ENCODE results near the gene ARPC4. TPM values are rescaled to one million over a fixed set of nuclear protein-coding genes. Genes with fewer than 3 reads are reported as not detected.

ARPC4 gene
- total and polyA plus RNA-seq, 2 donors (not counting 3 experiments of a cell fraction or from before 2014, with no cell fraction given): 181 to 197 TPM

DNA sequence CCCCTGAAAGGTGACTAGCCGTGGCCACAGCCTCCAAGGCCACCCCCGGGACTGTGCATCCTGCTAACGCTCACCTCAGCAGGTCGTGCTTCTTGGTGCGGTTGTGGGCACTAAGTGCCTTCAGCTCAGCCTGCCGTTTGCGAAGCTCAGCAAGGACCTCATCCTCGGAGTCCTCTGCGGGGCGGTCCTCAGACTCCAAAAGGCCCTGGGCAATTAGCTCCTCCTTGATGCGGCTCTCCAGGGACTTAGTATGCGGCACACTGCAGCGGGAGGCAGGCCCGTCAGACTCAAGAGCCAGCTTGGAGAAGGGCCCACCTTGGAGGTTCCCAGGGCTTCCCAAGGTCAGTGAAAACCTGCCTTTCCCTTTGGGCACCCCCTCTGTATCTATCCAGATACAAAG lies 8.9 kb upstream of the ARPC4 start:
- H3K36me3 ChIP-seq (ENCODE audit: control insufficient read depth in 2 of 2, extremely low read depth in 1 of 2, insufficient read depth in 2 of 2, low read length in 2 of 2): peaks cover 0 to 5% of the 10 kb centered on the region in 2 experiments
- H3K9ac ChIP-seq (replicated peaks; ENCODE audit: extremely low read depth, insufficient read depth, low read length): no peak overlapping the region
- H3K9me1 ChIP-seq (replicated peaks; ENCODE audit: control insufficient read depth, extremely low read depth, insufficient read depth, low read length): no peaks in the 10 kb centered on the region
- dilution Hi-C loops (cut with MboI; ENCODE audit: extremely low pct_ligation_motif_present, low sequenced_read_pairs) (no loop called here), intact Hi-C loops (cut with micrococcal nuclease) (no loop called here)
- POLR2A ChIA-PET: no interaction called here
- no peak overlapping the region for H3K4me2 ChIP-seq (ENCODE audit: insufficient read depth, low read length)
- no peak for TF ChIP-seq EZH2 (IDR thresholded peaks at IDR 0.05; ENCODE audit: borderline replicate concordance, low read depth, low read length, severe bottlenecking)
- TF ChIP-seq JUN (IDR thresholded peaks at IDR 0.05; ENCODE audit: borderline replicate concordance, insufficient read depth, insufficient read length, low read depth): no peak
- no peak for TF ChIP-seq POLR2AphosphoS5 (IDR thresholded peaks at IDR 0.05; ENCODE audit: insufficient read depth, low read depth, low read length)
- no peak for TF ChIP-seq GATA2 (IDR thresholded peaks at IDR 0.05; ENCODE audit: insufficient read depth, insufficient read length, low read depth, low read length)
- no peak for TF ChIP-seq CTCF (IDR thresholded peaks at IDR 0.05; ENCODE audit: extremely low read depth in 1 of 2, insufficient read depth in 1 of 2, low read depth in 1 of 2, low read length in 2 of 2)
- no peak for TF ChIP-seq MYC (IDR thresholded peaks at IDR 0.05; ENCODE audit: low read depth, low read length)
- TF ChIP-seq FOS (IDR thresholded peaks at IDR 0.05; ENCODE audit: borderline replicate concordance, insufficient read depth, low read length): no peak
- no peak for TF ChIP-seq POLR2A (IDR thresholded peaks at IDR 0.05; ENCODE audit: low read depth, low read length)
- TF ChIP-seq, protein P1, sequence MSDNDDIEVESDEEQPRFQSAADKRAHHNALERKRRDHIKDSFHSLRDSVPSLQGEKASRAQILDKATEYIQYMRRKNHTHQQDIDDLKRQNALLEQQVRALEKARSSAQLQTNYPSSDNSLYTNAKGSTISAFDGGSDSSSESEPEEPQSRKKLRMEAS (IDR thresholded peaks at IDR 0.05; ENCODE audit: insufficient read depth, insufficient read length): no peak
- H3K4me1 ChIP-seq (ENCODE audit: control insufficient read depth, extremely low read depth, insufficient read depth, low read length): no peaks in the 10 kb centered on the region
- no peaks in the 10 kb centered on the region for H3K27me3 ChIP-seq (ENCODE audit: control insufficient read depth in 2 of 2, insufficient read depth in 2 of 2, low read length in 2 of 2)
- DNase-seq (ENCODE audit: low read depth, low spot score) (no peak), FAIRE-seq (no peak)
- H3K4me3 ChIP-seq (replicated peaks in 1 of 3; ENCODE audit: insufficient read depth in 1 of 3, low read depth in 1 of 3, low read length in 3 of 3): no peak overlapping the region
- CTCF ChIA-PET: no interaction called here
- BruUV-seq (replicated peaks): no TSS peak
- no peak overlapping the region for H3K27ac ChIP-seq (ENCODE audit: insufficient read depth, low read depth, low read length)
- no peaks in the 10 kb centered on the region for H3K79me2 ChIP-seq (ENCODE audit: control insufficient read depth, insufficient read depth, low read length)
- H3K9me3 ChIP-seq (replicated peaks; ENCODE audit: control insufficient read depth, insufficient read depth, low read length): no peaks in the 10 kb centered on the region
- H4K20me1 ChIP-seq (replicated peaks; ENCODE audit: control insufficient read depth, extremely low read depth, insufficient read depth, low read length): no peaks in the 10 kb centered on the region
- H2AFZ ChIP-seq (ENCODE audit: low read depth, low read length): no peak overlapping the region
